GM18909 (cell line): ENCODE results near the gene CHPF2.

Experiments
- ATAC-seq: cut with Tn5 transposase; IDR thresholded peaks from one replicate; pipeline ENCODE4 v1.9.1; 2021; ENCODE audit warnings: mild to moderate bottlenecking; ENCODE audit not compliant: unreplicated experiment, poor library complexity

CHPF2 gene

GRCh38 chr7:151231080-151231479, 1.2 kb upstream of the CHPF2 start:
- ATAC-seq, result no peak

- peak; percentile 23 for ATAC-seq
These were observed 826 bp downstream of the CHPF2 start for GRCh38 chr7:151232917-151233701.

- ATAC-seq, result no peak
These were observed 1.5 kb downstream of the CHPF2 start for GRCh38 chr7:151233804-151234203.

GRCh38 chr7:151235091-151235787, 3.0 kb downstream of the CHPF2 start:
- ATAC-seq, result no peak

GRCh38 chr7:151236406-151236805, 4.1 kb downstream of the CHPF2 start:
- no peak for ATAC-seq

GRCh38 chr7:151237244-151238189, 5.2 kb downstream of the CHPF2 start:
- no peak for ATAC-seq

GRCh38 chr7:151238190-151238810, 6.0 kb downstream of the CHPF2 start:
- no peak for ATAC-seq

- ATAC-seq, result no peak
These were observed 6.9 kb downstream of the CHPF2 start for GRCh38 chr7:151238924-151239836.

GRCh38 chr7:151239837-151240459, 7.7 kb downstream of the CHPF2 start:
- no peak for ATAC-seq

GRCh38 chr7:151240536-151240935, 8.3 kb downstream of the CHPF2 start:
- no peak for ATAC-seq

GRCh38 chr7:151240942-151241754, 8.9 kb downstream of the CHPF2 start:
- no peak for ATAC-seq

GRCh38 chr7:151241755-151242096, 9.4 kb downstream of the CHPF2 start:
- no peak for ATAC-seq

- ATAC-seq, result no peak
These were observed 10.1 kb downstream of the CHPF2 start for GRCh38 chr7:151242159-151243044.

- ATAC-seq, result no peak
These were observed 10.7 kb downstream of the CHPF2 start for GRCh38 chr7:151243045-151243349.

GRCh38 chr7:151243408-151244195, 11.3 kb downstream of the CHPF2 start:
- ATAC-seq, result no peak

- ATAC-seq, result no peak
These were observed 12.0 kb downstream of the CHPF2 start for GRCh38 chr7:151244196-151244840.
